Trophoblast cell (in vitro differentiated cells and primary cell): ENCODE results near the gene SPRED2.

Experiments used
- DNase-seq, 2 donors: peaks; one replicate each; pipeline ENCODE4 v3.0.0-alpha.2; 2016
- H2AFZ ChIP-seq: 2 replicates; pipeline ENCODE4 v1.6.1; 2013; ENCODE audit warnings: low read length, moderate library complexity, mild to moderate bottlenecking; ENCODE audit not compliant: insufficient read depth, poor library complexity
- H2AK5ac ChIP-seq: 2 replicates; pipeline ENCODE4 v1.6.1; 2013; ENCODE audit warnings: mild to moderate bottlenecking, low read length
- H2BK120ac ChIP-seq: 2 replicates; pipeline ENCODE4 v1.6.1; 2013; ENCODE audit warnings: low read length, mild to moderate bottlenecking, moderate library complexity; ENCODE audit not compliant: insufficient read depth, poor library complexity
- H2BK12ac ChIP-seq: 2 replicates; pipeline ENCODE4 v1.6.1; 2013; ENCODE audit warnings: mild to moderate bottlenecking, low read length, moderate library complexity
- H2BK5ac ChIP-seq: 2 replicates; pipeline ENCODE4 v1.6.1; 2013; ENCODE audit warnings: low read length, low read depth, moderate library complexity, mild to moderate bottlenecking; ENCODE audit not compliant: poor library complexity
- H3K14ac ChIP-seq: 2 replicates; pipeline ENCODE4 v1.6.1; 2013; ENCODE audit warnings: mild to moderate bottlenecking, low read length
- H3K18ac ChIP-seq: 2 replicates; pipeline ENCODE4 v1.6.1; 2013; ENCODE audit warnings: mild to moderate bottlenecking, low read length
- H3K23ac ChIP-seq: 2 replicates; pipeline ENCODE4 v1.6.1; 2013; ENCODE audit warnings: low read length
- H3K27ac ChIP-seq: 2 replicates; pipeline ENCODE4 v1.5.1; 2013; ENCODE audit warnings: low read depth, mild to moderate bottlenecking, inconsistent platforms, low read length, moderate library complexity
- H3K27me3 ChIP-seq: 2 replicates; pipeline ENCODE4 v1.6.1; 2013; ENCODE audit warnings: inconsistent platforms, mild to moderate bottlenecking, low read length, moderate library complexity; ENCODE audit not compliant: insufficient read depth
- H3K36me3 ChIP-seq, 2 experiments: 1 replicate in 1 of 2; 2 replicates in 1 of 2; pipeline ENCODE4 v1.6.1; 2013; ENCODE audit warnings: low read length in 2 of 2, mild to moderate bottlenecking in 2 of 2, moderate library complexity in 1 of 2; ENCODE audit not compliant: insufficient read depth in 2 of 2, control insufficient read depth in 1 of 2
- H3K4ac ChIP-seq: 2 replicates; pipeline ENCODE4 v1.6.1; 2013; ENCODE audit warnings: low read depth, mild to moderate bottlenecking, low read length, moderate library complexity
- H3K4me1 ChIP-seq, 2 experiments: 1 replicate in 1 of 2; 2 replicates in 1 of 2; pipeline ENCODE4 v1.6.1; 2013; ENCODE audit warnings: low read length in 2 of 2, mild to moderate bottlenecking in 2 of 2, moderate library complexity in 1 of 2; ENCODE audit not compliant: insufficient read depth in 2 of 2, control insufficient read depth in 1 of 2
- H3K4me2 ChIP-seq: 2 replicates; pipeline ENCODE4 v1.6.1; 2013; ENCODE audit warnings: inconsistent platforms, mild to moderate bottlenecking, low read length, moderate library complexity
- H3K4me3 ChIP-seq: 2 replicates; pipeline ENCODE4 v1.5.1; 2013; ENCODE audit warnings: mild to moderate bottlenecking, low read depth, low read length, inconsistent platforms
- H3K79me1 ChIP-seq: one replicate; pipeline ENCODE4 v1.6.1; 2013; ENCODE audit warnings: low read length
- H3K79me2 ChIP-seq: 2 replicates; pipeline ENCODE4 v1.6.1; 2013; ENCODE audit warnings: low read length, mild to moderate bottlenecking; ENCODE audit not compliant: control insufficient read depth, insufficient read depth, poor library complexity
- H3K9ac ChIP-seq: 2 replicates; pipeline ENCODE4 v1.6.1; 2013; ENCODE audit warnings: mild to moderate bottlenecking, low read length
- H3K9me3 ChIP-seq: 2 replicates; pipeline ENCODE4 v1.6.1; 2013; ENCODE audit warnings: low read depth, mild to moderate bottlenecking, control low read depth, inconsistent platforms, low read length; ENCODE audit not compliant: insufficient read depth
- H4K12ac ChIP-seq: 2 replicates; pipeline ENCODE4 v1.6.1; 2013; ENCODE audit warnings: low read depth, mild to moderate bottlenecking, low read length, moderate library complexity
- H4K8ac ChIP-seq: 2 replicates; pipeline ENCODE4 v1.6.1; 2013; ENCODE audit warnings: low read depth, mild to moderate bottlenecking, low read length, moderate library complexity
- H4K91ac ChIP-seq: one replicate; pipeline ENCODE4 v1.6.1; 2013; ENCODE audit warnings: low read depth, mild to moderate bottlenecking, low read length, moderate library complexity
- WGBS: extraction: QIAGEN DNeasy Blood & Tissue Kit; methylation state at CpG from one replicate; pipeline ENCODE4 v1.1.7; 2013; ENCODE audit warnings: missing lambda C conversion rate; ENCODE audit not compliant: insufficient read length, insufficient coverage; ENCODE audit errors: extremely low coverage; 5-methylcytosine and 5-hydroxymethylcytosine counted together

SPRED2 gene

GRCh38 chr2:65305934-65306333 lies 126.5 kb downstream of the SPRED2 start:
- Histone ChIP-seq H3K14ac (no peak overlapping the region), H3K4me3 (no peak overlapping the region), H3K4me2 (no peak overlapping the region), H3K4me1 (peaks cover 6% of the 10 kb centered on the region in 2 experiments), H3K36me3 (no peaks in the 10 kb centered on the region), H3K79me1 (no peaks in the 10 kb centered on the region), H4K8ac (no peak overlapping the region), H3K9me3 (no peaks in the 10 kb centered on the region), H3K27me3 (no peaks in the 10 kb centered on the region), H2BK12ac (no peak overlapping the region), H2AFZ (no peak overlapping the region), H2BK120ac (no peak overlapping the region), H4K91ac (no peak overlapping the region), H2BK5ac (no peak overlapping the region), H3K4ac (no peak overlapping the region), H4K12ac (no peak overlapping the region), H3K9ac (no peak overlapping the region), H3K79me2 (no peaks in the 10 kb centered on the region), H3K23ac (no peak overlapping the region), H3K18ac (no peak overlapping the region), H3K27ac (no peak overlapping the region), H2AK5ac (no peak overlapping the region)
- no CpG with 5 or more reads among the region's 2 CpGs for WGBS
- DNase-seq = no peak

DNA sequence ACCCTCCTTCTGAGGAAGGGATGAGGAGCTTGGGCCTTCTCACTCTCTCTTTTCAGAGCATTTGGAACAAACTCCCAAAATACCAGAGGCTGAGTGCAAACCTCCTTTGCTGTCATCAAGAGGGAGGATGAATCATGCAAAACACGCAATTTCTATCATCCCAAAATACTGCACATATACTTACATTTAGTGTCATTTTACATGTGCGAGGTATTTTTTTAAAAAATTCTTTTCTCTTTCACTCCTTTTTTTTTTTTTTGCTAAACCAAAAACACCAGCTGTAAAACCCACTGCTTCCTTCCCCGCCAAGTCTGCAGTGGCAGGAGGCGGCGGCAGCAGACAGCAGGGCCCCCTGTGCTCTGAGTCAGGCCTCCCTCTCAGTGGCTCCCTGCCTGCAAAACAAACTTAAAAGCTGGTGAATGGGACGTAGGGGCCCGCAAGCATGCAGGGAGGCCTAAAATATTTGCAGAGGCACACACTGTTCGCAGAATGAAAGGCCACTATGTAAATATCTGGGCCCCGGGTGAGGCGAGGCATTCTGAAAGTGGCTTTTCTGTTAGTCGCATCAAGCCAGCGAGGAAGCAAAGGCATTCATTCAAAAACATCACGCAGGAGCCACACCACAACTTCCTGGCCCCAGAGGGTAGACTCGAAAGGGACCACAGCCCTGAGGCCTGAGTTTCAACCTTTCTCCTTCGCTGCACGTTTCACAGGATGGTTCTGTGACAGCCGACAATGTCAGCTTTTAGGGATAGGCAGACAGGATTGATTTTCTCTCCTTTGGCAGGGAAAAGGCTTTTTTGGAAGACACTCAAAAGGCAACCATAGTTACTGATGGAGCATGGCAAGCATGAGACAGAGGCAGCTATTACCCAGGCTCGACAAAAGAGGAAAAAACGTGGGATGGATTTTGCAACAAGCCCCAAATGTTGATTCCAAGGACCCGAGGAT lies 131.4 kb downstream of the SPRED2 start:
- no peak overlapping the region for H4K12ac ChIP-seq
- no peaks in the 10 kb centered on the region for H3K27me3 ChIP-seq
- no peak overlapping the region for H4K8ac ChIP-seq
- no peaks in the 10 kb centered on the region for H3K79me1 ChIP-seq
- no peak overlapping the region for H3K14ac ChIP-seq
- H2AK5ac ChIP-seq = no peak overlapping the region
- no CpG with 5 or more reads among the region's 20 CpGs for WGBS
- no peak overlapping the region for H3K27ac ChIP-seq
- no peak overlapping the region for H3K4me2 ChIP-seq
- H3K4me3 ChIP-seq = no peak overlapping the region
- H4K91ac ChIP-seq = no peak overlapping the region
- no peaks in the 10 kb centered on the region for H3K4me1 ChIP-seq
- no peak overlapping the region for H2BK12ac ChIP-seq
- no peak overlapping the region for H2AFZ ChIP-seq
- H2BK5ac ChIP-seq = no peak overlapping the region
- no peak overlapping the region for H3K4ac ChIP-seq
- H3K23ac ChIP-seq = no peak overlapping the region
- DNase-seq = peak in 1 of 2 donors; percentile 31
- no peaks in the 10 kb centered on the region for H3K36me3 ChIP-seq
- H3K79me2 ChIP-seq = no peaks in the 10 kb centered on the region
- no peaks in the 10 kb centered on the region for H3K9me3 ChIP-seq
- no peak overlapping the region for H3K9ac ChIP-seq
- H2BK120ac ChIP-seq = no peak overlapping the region
- H3K18ac ChIP-seq = no peak overlapping the region

GRCh38 chr2:65300134-65300760 lies 132.2 kb downstream of the SPRED2 start:
- Histone ChIP-seq H2AFZ (no peak overlapping the region), H2BK5ac (no peak overlapping the region), H2AK5ac (no peak overlapping the region), H4K8ac (no peak overlapping the region), H3K27me3 (no peaks in the 10 kb centered on the region), H3K4me3 (no peak overlapping the region), H3K9ac (no peak overlapping the region), H3K36me3 (no peaks in the 10 kb centered on the region), H3K79me1 (no peaks in the 10 kb centered on the region), H2BK12ac (no peak overlapping the region), H3K23ac (no peak overlapping the region), H4K12ac (no peak overlapping the region), H3K4ac (no peak overlapping the region), H3K27ac (no peak overlapping the region), H3K79me2 (no peaks in the 10 kb centered on the region), H3K4me2 (no peak overlapping the region), H3K9me3 (no peaks in the 10 kb centered on the region), H3K4me1 (no peaks in the 10 kb centered on the region), H3K18ac (no peak overlapping the region), H3K14ac (no peak overlapping the region), H4K91ac (no peak overlapping the region), H2BK120ac (no peak overlapping the region)
- WGBS = no CpG with 5 or more reads among the region's 16 CpGs
- DNase-seq = peak; percentile 49 to 56

GRCh38 chr2:65299246-65299645 lies 133.2 kb downstream of the SPRED2 start:
- H3K14ac ChIP-seq = no peak overlapping the region
- H3K9me3 ChIP-seq = no peaks in the 10 kb centered on the region
- no peak overlapping the region for H2BK12ac ChIP-seq
- H3K9ac ChIP-seq = no peak overlapping the region
- no peaks in the 10 kb centered on the region for H3K4me1 ChIP-seq
- H3K27ac ChIP-seq = no peak overlapping the region
- no peak overlapping the region for H2BK5ac ChIP-seq
- H4K12ac ChIP-seq = no peak overlapping the region
- H3K79me1 ChIP-seq = no peaks in the 10 kb centered on the region
- no peak overlapping the region for H4K91ac ChIP-seq
- no peak overlapping the region for H3K4ac ChIP-seq
- H3K27me3 ChIP-seq = no peaks in the 10 kb centered on the region
- no peaks in the 10 kb centered on the region for H3K36me3 ChIP-seq
- H2BK120ac ChIP-seq = no peak overlapping the region
- WGBS = no CpG with 5 or more reads among the region's 7 CpGs
- no peak overlapping the region for H2AFZ ChIP-seq
- no peak overlapping the region for H3K4me2 ChIP-seq
- no peak overlapping the region for H3K23ac ChIP-seq
- H3K18ac ChIP-seq = no peak overlapping the region
- DNase-seq = no peak
- no peak overlapping the region for H4K8ac ChIP-seq
- no peaks in the 10 kb centered on the region for H3K79me2 ChIP-seq
- H2AK5ac ChIP-seq = no peak overlapping the region
- H3K4me3 ChIP-seq = no peak overlapping the region
